NCI-H2029 treated with DMSO at 0.1 percent for 48 hours (cell line): ENCODE results near the gene RNFT2.

Source experiments
- DNase-seq: peaks from one replicate; lab custom pipeline; 2025; lab: John Stamatoyannopoulos, UW

Gene RNFT2

GRCh38 chr12:116737774-116738657, at the start of gene RNFT2, which contains the start of gene SPRING1:
Gene RNFT2 (plus strand): TSS chr12:116738315. CDS start chr12:116740498, 2,183 bp downstream.
Gene SPRING1 (minus strand): TSS chr12:116738069. CDS start chr12:116737900, 169 bp downstream.
- peak; percentile 93 for DNase-seq

- DNase-seq, result no peak
These were observed 48.6 kb upstream of the RNFT2 start for GRCh38 chr12:116689521-116689920.

- DNase-seq, result no peak
These were observed 48.0 kb upstream of the RNFT2 start for GRCh38 chr12:116689979-116690744.

GRCh38 chr12:116691205-116691604, 46.9 kb upstream of the RNFT2 start:
- DNase-seq, result no peak

GRCh38 chr12:116691636-116692035, 46.5 kb upstream of the RNFT2 start:
- no peak for DNase-seq

- DNase-seq, result no peak
These were observed 45.5 kb upstream of the RNFT2 start for GRCh38 chr12:116692605-116693004.

- peak; percentile 44 for DNase-seq
These were observed 44.6 kb upstream of the RNFT2 start for GRCh38 chr12:116693286-116694227.

GRCh38 chr12:116694653-116695463, 43.3 kb upstream of the RNFT2 start:
- no peak for DNase-seq

GRCh38 chr12:116695464-116695725, 42.7 kb upstream of the RNFT2 start:
- no peak for DNase-seq

GRCh38 chr12:116697305-116697704, 40.8 kb upstream of the RNFT2 start:
- DNase-seq, result peak; percentile 25

GRCh38 chr12:116697716-116698115, 40.4 kb upstream of the RNFT2 start:
- peak; percentile 75 for DNase-seq

GRCh38 chr12:116698116-116698515, 40.0 kb upstream of the RNFT2 start:
- DNase-seq, result peak; percentile 84

- no peak for DNase-seq
These were observed 39.5 kb upstream of the RNFT2 start for GRCh38 chr12:116698554-116699075.

- no peak for DNase-seq
These were observed 38.0 kb upstream of the RNFT2 start for GRCh38 chr12:116700066-116700465.

- DNase-seq, result no peak
These were observed 36.7 kb upstream of the RNFT2 start for GRCh38 chr12:116701432-116701831.

- peak; percentile 50 for DNase-seq
These were observed 34.8 kb upstream of the RNFT2 start for GRCh38 chr12:116703214-116703795.

- DNase-seq, result no peak
These were observed 30.4 kb upstream of the RNFT2 start for GRCh38 chr12:116707751-116708150.

- DNase-seq, result peak; percentile 82
These were observed 29.0 kb upstream of the RNFT2 start for GRCh38 chr12:116708826-116709756.

- DNase-seq, result no peak
These were observed 28.3 kb upstream of the RNFT2 start for GRCh38 chr12:116709768-116710167.
